RWPE2 (cell line): ENCODE measurements around the gene FAM161A.
A peak's percentile ranks its signal among the peaks of the same experiment; 100 is the strongest.

ENCODE experiments used
- ATAC-seq: fragments of 200-7000 bp; cut with Tn5 transposase; 3 replicates; pipeline ENCODE4 v1.9.1; 2021; ENCODE audit warnings: low read depth
- DNase-seq: peaks from one replicate; pipeline ENCODE4 v3.0.0-alpha.2; 2020; ENCODE audit warnings: low spot score
- H3K27ac ChIP-seq: fragments of 450-650 bp; 2 replicates; pipeline ENCODE4 v1.5.1; 2017; ENCODE audit warnings: mild to moderate bottlenecking; ENCODE audit not compliant: poor library complexity, severe bottlenecking
- H3K27me3 ChIP-seq: fragments of 250-450 bp; sonication (Bioruptor Pico); 2 replicates; pipeline ENCODE4 v1.5.1; 2021; ENCODE audit warnings: mild to moderate bottlenecking, moderate library complexity; ENCODE audit not compliant: insufficient read depth, poor library complexity, severe bottlenecking
- H3K36me3 ChIP-seq: fragments of 250-450 bp; sonication (Bioruptor Pico); 2 replicates; pipeline ENCODE4 v1.5.1; 2020; ENCODE audit warnings: low read depth, mild to moderate bottlenecking, moderate library complexity
- H3K4me1 ChIP-seq: fragments of 250-450 bp; sonication (Bioruptor Pico); 2 replicates; pipeline ENCODE4 v1.5.1; 2021; ENCODE audit warnings: mild to moderate bottlenecking, moderate library complexity; ENCODE audit not compliant: insufficient read depth, poor library complexity, severe bottlenecking
- H3K4me3 ChIP-seq: fragments of 250-450 bp; sonication (Bioruptor Pico); 2 replicates; pipeline ENCODE4 v1.5.1; 2021; ENCODE audit warnings: mild to moderate bottlenecking, moderate library complexity; ENCODE audit not compliant: severe bottlenecking
- H3K9me3 ChIP-seq: fragments of 250-450 bp; sonication (Bioruptor Pico); 2 replicates; pipeline ENCODE4 v1.5.1; 2021; ENCODE audit warnings: mild to moderate bottlenecking, moderate library complexity; ENCODE audit not compliant: severe bottlenecking
- TF ChIP-seq, protein P1 (sequence below): fragments of 450-650 bp; IDR thresholded peaks from one replicate; pipeline ENCODE4 v1.5.1; 2017; ENCODE audit warnings: mild to moderate bottlenecking, moderate library complexity; ENCODE audit not compliant: poor library complexity, severe bottlenecking

The FAM161A gene

DNA sequence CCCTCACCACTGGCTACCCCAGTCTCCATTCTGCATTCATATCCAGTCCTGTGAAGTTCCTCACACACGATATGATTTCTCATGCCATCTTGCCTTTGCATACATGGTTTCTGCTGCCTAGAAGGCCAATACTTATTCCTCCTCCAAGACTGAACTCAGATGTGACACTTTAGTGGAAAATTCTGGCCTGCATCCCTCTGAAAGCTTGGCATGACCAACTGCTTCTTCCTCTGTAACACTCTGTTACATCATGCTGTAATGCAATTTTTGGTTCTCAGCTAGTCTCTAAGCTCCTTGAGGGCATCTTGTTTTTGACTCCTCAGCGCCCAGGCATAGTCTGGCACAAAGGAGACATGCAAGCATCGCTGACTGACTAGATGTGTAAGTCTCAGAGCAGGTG, 12.6 kb downstream of the FAM161A start:
- TF ChIP-seq, protein P1, sequence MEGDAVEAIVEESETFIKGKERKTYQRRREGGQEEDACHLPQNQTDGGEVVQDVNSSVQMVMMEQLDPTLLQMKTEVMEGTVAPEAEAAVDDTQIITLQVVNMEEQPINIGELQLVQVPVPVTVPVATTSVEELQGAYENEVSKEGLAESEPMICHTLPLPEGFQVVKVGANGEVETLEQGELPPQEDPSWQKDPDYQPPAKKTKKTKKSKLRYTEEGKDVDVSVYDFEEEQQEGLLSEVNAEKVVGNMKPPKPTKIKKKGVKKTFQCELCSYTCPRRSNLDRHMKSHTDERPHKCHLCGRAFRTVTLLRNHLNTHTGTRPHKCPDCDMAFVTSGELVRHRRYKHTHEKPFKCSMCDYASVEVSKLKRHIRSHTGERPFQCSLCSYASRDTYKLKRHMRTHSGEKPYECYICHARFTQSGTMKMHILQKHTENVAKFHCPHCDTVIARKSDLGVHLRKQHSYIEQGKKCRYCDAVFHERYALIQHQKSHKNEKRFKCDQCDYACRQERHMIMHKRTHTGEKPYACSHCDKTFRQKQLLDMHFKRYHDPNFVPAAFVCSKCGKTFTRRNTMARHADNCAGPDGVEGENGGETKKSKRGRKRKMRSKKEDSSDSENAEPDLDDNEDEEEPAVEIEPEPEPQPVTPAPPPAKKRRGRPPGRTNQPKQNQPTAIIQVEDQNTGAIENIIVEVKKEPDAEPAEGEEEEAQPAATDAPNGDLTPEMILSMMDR: no peak
- Histone ChIP-seq H3K27ac (no peak overlapping the region), H3K4me1 (no peaks in the 10 kb centered on the region), H3K9me3 (no peaks in the 10 kb centered on the region), H3K4me3 (no peak overlapping the region), H3K27me3 (no peaks in the 10 kb centered on the region), H3K36me3 (peaks cover 20% of the 10 kb centered on the region; the same call in 1 of the 2 replicates)
- ATAC-seq (no peak), DNase-seq (no peak)

DNA sequence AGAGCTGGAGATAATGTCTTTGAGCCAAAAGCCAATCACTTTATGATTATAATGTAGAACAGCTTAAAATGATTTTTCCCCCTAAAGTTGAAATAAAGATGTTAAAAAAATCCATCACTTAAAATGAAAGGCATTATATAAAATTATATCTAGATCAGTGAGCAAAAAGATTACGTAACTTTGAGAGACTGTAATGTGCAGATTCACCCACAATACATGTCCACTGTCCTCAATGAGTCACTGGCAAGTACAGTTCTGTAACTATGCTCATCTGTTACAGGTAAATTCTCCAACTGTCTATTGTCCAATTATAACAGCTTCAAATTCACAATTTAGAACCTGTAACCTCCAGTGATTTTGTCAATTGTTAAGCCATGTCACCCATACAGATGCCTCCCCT, 19.0 kb downstream of the FAM161A start:
- Histone ChIP-seq H3K27ac (no peak overlapping the region), H3K36me3 (peaks cover 18% of the 10 kb centered on the region), H3K27me3 (no peaks in the 10 kb centered on the region), H3K4me3 (no peak overlapping the region), H3K4me1 (no peaks in the 10 kb centered on the region), H3K9me3 (no peaks in the 10 kb centered on the region)
- ATAC-seq (peak; percentile 72), DNase-seq (no peak)
- TF ChIP-seq, protein P1: no peak

DNA sequence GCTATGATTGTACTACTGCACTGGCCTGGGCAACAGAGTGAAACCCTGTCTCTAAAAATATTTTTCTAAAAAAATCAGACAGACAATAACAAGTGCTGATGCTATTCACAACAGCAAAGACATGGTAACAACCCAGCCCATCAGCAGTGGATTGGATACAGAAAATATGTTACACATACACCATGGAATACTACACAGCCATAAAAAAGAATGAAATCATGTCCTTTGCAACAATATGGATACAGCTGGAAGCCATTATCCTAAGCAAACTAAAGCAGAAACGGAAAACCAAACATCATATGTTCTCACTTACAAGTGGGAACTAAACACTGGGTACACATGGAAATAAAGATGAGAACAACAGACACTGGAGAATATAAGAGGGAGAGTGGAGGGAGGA, 19.9 kb downstream of the FAM161A start:
- Histone ChIP-seq H3K9me3 (no peaks in the 10 kb centered on the region), H3K27ac (no peak overlapping the region), H3K4me3 (no peak overlapping the region), H3K4me1 (no peaks in the 10 kb centered on the region), H3K27me3 (no peaks in the 10 kb centered on the region), H3K36me3 (peaks cover 14% of the 10 kb centered on the region)
- no peak for ATAC-seq
- TF ChIP-seq, protein P1: no peak
- no peak for DNase-seq

DNA sequence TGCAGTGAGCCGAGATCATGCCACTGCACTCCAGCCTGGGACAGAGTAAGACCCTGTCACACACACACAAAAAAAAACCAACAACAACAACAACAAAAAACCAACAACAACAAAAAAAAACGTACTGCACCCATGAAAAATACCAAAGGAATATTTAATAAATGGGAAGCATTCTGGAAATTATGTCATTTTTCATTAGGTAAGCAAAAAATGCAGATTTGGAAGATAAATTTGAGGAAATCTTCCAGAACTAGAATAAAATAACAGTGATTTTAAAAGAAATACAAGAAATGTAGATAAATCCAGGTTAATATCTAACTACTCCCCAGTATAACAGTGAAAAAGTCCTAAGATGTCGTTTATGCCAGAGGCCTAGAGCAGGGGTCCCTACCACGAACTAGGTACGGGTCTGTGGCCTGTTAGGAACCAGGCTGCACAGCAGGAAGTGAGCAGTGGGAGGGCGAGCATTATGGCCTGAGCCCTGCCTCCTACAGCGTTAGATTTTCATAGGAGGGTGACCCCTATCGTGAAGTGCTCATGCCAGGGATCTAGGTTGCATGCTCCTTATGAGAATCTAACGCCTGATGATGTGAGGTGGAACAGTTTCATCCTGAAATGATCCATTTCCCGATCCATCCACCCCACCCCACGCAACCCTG, 21.5 kb downstream of the FAM161A start:
- TF ChIP-seq, protein P1: no peak
- H3K4me3 ChIP-seq: no peak overlapping the region
- DNase-seq (no peak), ATAC-seq (no peak)
- H3K36me3 ChIP-seq: peaks cover 5% of the 10 kb centered on the region
- H3K27me3 ChIP-seq: no peaks in the 10 kb centered on the region
- H3K27ac ChIP-seq: no peak overlapping the region
- H3K4me1 ChIP-seq: no peaks in the 10 kb centered on the region
- H3K9me3 ChIP-seq: no peaks in the 10 kb centered on the region

DNA sequence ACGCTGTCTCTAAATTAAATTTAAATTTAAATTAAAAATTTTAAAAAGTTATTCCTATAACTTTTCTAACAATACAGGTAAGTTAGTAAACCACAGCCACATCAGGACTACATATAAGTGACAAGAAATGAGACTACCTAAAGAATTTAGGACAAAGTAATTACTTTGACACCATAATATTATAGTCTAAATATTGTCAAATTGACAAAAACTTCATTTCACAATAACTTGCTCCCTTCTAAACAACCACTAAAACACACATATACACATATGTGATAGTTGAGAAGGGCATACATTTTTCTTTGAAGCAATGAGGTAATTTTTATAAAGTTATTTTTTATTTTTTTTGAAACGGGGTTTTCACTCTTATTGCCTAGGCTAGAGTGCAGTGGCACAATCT, 31.6 kb downstream of the FAM161A start:
- H3K36me3 ChIP-seq: no peaks in the 10 kb centered on the region
- H3K9me3 ChIP-seq: no peaks in the 10 kb centered on the region
- no peak overlapping the region for H3K27ac ChIP-seq
- ATAC-seq: no peak
- no peak overlapping the region for H3K4me3 ChIP-seq
- H3K4me1 ChIP-seq: no peaks in the 10 kb centered on the region
- TF ChIP-seq, protein P1: no peak
- no peak for DNase-seq
- H3K27me3 ChIP-seq: no peaks in the 10 kb centered on the region
